Endodermal cell (in vitro differentiated cells): ENCODE measurements around the gene CCDC51. TPM values are rescaled to one million over a fixed set of nuclear protein-coding genes. Genes with fewer than 3 reads are reported as not detected.

Source experiments
- DNase-seq: peaks from one replicate; pipeline ENCODE4 v3.0.0-alpha.2; 2017
- H3K27ac ChIP-seq: 2 replicates; pipeline ENCODE4 v1.5.1; 2013; ENCODE audit warnings: mild to moderate bottlenecking, low read depth, low read length, moderate library complexity
- H3K27me3 ChIP-seq: 2 replicates; pipeline ENCODE4 v1.6.1; 2013; ENCODE audit warnings: mild to moderate bottlenecking, low read length, moderate library complexity; ENCODE audit not compliant: insufficient read depth, control insufficient read depth, poor library complexity, severe bottlenecking
- H3K36me3 ChIP-seq: 2 replicates; pipeline ENCODE4 v1.7.0; 2013; ENCODE audit warnings: mild to moderate bottlenecking, low read length, moderate library complexity; ENCODE audit not compliant: control insufficient read depth, insufficient read depth
- H3K4me1 ChIP-seq: one replicate; pipeline ENCODE4 v1.7.0; 2013; ENCODE audit warnings: low read length; ENCODE audit not compliant: control insufficient read depth, insufficient read depth
- H3K4me3 ChIP-seq: 2 replicates; pipeline ENCODE4 v1.5.1; 2013; ENCODE audit warnings: mild to moderate bottlenecking, low read length, moderate library complexity
- H3K9ac ChIP-seq: 2 replicates; pipeline ENCODE4 v1.6.1; 2013; ENCODE audit warnings: mild to moderate bottlenecking, low read length, moderate library complexity; ENCODE audit not compliant: poor library complexity, severe bottlenecking; ENCODE audit errors: extremely low read depth
- H3K9me3 ChIP-seq: 2 replicates; pipeline ENCODE4 v1.6.1; 2013; ENCODE audit warnings: mild to moderate bottlenecking, low read length, moderate library complexity; ENCODE audit not compliant: control insufficient read depth
- H3K27ac Mint-ChIP-seq: 2 replicates; pipeline ENCODE4 v1.8.0; 2020; ENCODE audit warnings: mixed read lengths
- H3K27me3 Mint-ChIP-seq: 2 replicates; pipeline ENCODE4 v1.8.0; 2021; ENCODE audit warnings: mild to moderate bottlenecking, mixed read lengths; ENCODE audit not compliant: insufficient read depth
- H3K36me3 Mint-ChIP-seq: 2 replicates; pipeline ENCODE4 v1.8.0; 2020; ENCODE audit warnings: low read depth, mixed read lengths
- H3K4me1 Mint-ChIP-seq: 2 replicates; pipeline ENCODE4 v1.8.0; 2020; ENCODE audit warnings: mixed read lengths
- H3K4me3 Mint-ChIP-seq: 2 replicates; pipeline ENCODE4 v1.8.0; 2020; ENCODE audit warnings: mild to moderate bottlenecking, moderate library complexity, mixed read lengths
- H3K9me3 Mint-ChIP-seq: 2 replicates; pipeline ENCODE4 v1.8.0; 2020; ENCODE audit warnings: mild to moderate bottlenecking, mixed read lengths
- CTCF ChIP-seq: fragments of 200-600 bp; sonication (generic); conservative IDR thresholded peaks from 2 replicates; pipeline ENCODE4 v1.5.0; 2021; ENCODE audit warnings: antibody characterized with exemption, mild to moderate bottlenecking
- WGBS, 2 experiments: methylation state at CpG; one replicate each; pipeline versions ENCODE4 v1.1.5 to v1.1.7; 2013; ENCODE audit warnings: missing lambda C conversion rate in 2 of 2, mixed read lengths in 1 of 2; ENCODE audit not compliant: insufficient coverage in 1 of 2, insufficient read length in 1 of 2; 5-methylcytosine and 5-hydroxymethylcytosine counted together
- total RNA-seq, 2 donors: library from RNA; stranded (reverse); fragmentation: NEBNext Ultra II Directional in 1 of 2; extraction: Animal tissue kit (Norgen Biotek cat#: 25700) in 1 of 2; gene quantifications; 2 replicates in 1 of 2; 3 replicates in 1 of 2; pipeline ENCODE4 v1.2.1, GENCODE V29; 2021

Gene CCDC51
- total RNA-seq, 2 donors from 2014 or later, result 14.5 to 14.6 TPM

- WGBS, 2 experiments, result 1% methylated on average over 20 to 21 of the region's 21 CpGs
- Histone ChIP-seq H3K9ac (peak overlapping the region; percentile 90), H3K4me3 (peak overlapping the region; percentile 97), H3K9me3 (no peaks in the 10 kb centered on the region), H3K27me3 (no peaks in the 10 kb centered on the region), H3K36me3 (peaks cover 32% of the 10 kb centered on the region), H3K27ac (peak overlapping the region; percentile 22), H3K4me1 (no peaks in the 10 kb centered on the region)
- no peak for DNase-seq
- Mint-ChIP-seq H3K27me3 (no peaks in the 10 kb centered on the region), H3K4me3 (peak overlapping the region; percentile 98), H3K4me1 (peaks cover 6% of the 10 kb centered on the region), H3K27ac (peak overlapping the region; percentile 94), H3K9me3 (no peaks in the 10 kb centered on the region), H3K36me3 (peaks cover 26% of the 10 kb centered on the region)
- TF ChIP-seq CTCF, result no peak
These were observed 655 bp upstream of the CCDC51 start for GRCh38 chr3:48440590-48440958.

GRCh38 chr3:48437812-48438211 lies 2.1 kb downstream of the CCDC51 start:
- no peaks in the 10 kb centered on the region for H3K4me1 ChIP-seq
- WGBS, 2 experiments, result 86 to 95% methylated on average over 2 to 4 of the region's 4 CpGs
- Mint-ChIP-seq H3K4me3 (no peak overlapping the region), H3K27me3 (no peaks in the 10 kb centered on the region), H3K9me3 (no peaks in the 10 kb centered on the region), H3K36me3 (peaks cover 33% of the 10 kb centered on the region), H3K27ac (no peak overlapping the region), H3K4me1 (peaks cover 4% of the 10 kb centered on the region)
- peaks cover 35% of the 10 kb centered on the region for H3K36me3 ChIP-seq
- no peaks in the 10 kb centered on the region for H3K27me3 ChIP-seq
- H3K9ac ChIP-seq, result no peak overlapping the region
- no peak overlapping the region for H3K27ac ChIP-seq
- no peak for DNase-seq
- H3K9me3 ChIP-seq, result no peaks in the 10 kb centered on the region
- no peak for TF ChIP-seq CTCF
- no peak overlapping the region for H3K4me3 ChIP-seq

- Histone ChIP-seq H3K4me1 (no peaks in the 10 kb centered on the region), H3K27ac (no peak overlapping the region), H3K27me3 (no peaks in the 10 kb centered on the region), H3K9ac (no peak overlapping the region), H3K36me3 (peaks cover 35% of the 10 kb centered on the region), H3K4me3 (no peak overlapping the region), H3K9me3 (no peaks in the 10 kb centered on the region)
- no peak overlapping the region for H3K27ac Mint-ChIP-seq
- peak; percentile 40 for DNase-seq
- peaks cover 4% of the 10 kb centered on the region for H3K4me1 Mint-ChIP-seq
- H3K36me3 Mint-ChIP-seq, result peaks cover 30% of the 10 kb centered on the region
- H3K27me3 Mint-ChIP-seq, result no peaks in the 10 kb centered on the region
- H3K9me3 Mint-ChIP-seq, result no peaks in the 10 kb centered on the region
- WGBS, 2 experiments, result 88 to 92% methylated on average over 7 of the region's 7 CpGs
- TF ChIP-seq CTCF, result no peak
- H3K4me3 Mint-ChIP-seq, result no peak overlapping the region
These were observed 3.1 kb downstream of the CCDC51 start for GRCh38 chr3:48436855-48437254.
